ENCODE measurements around the gene PNKD. TPM values are rescaled to one million over a fixed set of nuclear protein-coding genes. Genes with fewer than 3 reads are reported as not detected.
"Not testable (repeated sequence)": the region's sequence is repeated elsewhere in the genome, so short reads cannot be mapped to it uniquely, and the experiment has no call there.

Gene PNKD
- total and polyA plus RNA-seq, 2 experiments from 2014 or later, result 28.2 to 83.3 TPM

DNA sequence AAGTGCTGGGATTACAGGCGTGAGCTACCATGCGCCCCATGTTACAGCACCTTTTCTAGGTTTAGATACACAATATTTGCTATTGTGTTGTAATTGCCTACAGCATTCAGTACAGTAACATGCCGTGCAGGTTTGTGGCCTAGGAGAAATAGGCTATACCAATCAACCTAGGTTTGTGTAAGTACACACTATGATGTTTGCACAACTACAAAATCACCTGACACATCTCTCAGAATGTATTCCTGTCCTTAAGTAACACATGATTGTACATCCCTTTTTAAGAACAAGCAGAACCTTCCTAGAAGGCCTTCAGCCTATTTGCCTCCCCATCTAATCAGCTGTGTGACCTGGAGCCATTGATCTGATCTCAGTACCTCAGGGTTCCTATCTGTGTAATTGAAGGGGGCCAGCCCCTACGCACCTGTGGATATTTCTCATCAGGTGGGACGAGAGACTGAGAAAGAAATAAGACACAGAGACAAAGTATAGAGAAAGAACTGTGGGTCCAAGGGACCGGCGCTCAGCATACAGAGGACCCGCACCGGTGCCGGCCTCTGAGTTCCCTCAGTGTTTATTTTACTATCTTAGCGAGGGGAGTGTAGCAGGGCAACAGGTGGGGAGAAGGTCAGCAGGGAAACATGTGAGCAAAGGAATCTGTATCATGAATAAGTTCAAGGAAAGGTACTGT lies 40.7 kb downstream of the PNKD start:
- no peaks in the 10 kb centered on the region for H3K36me3 Mint-ChIP-seq (ENCODE audit: low read depth)
- Histone ChIP-seq H3K36me3 (ENCODE audit: insufficient read depth) (no peaks in the 10 kb centered on the region), H3K79me2 (replicated peaks; ENCODE audit: insufficient read depth) (no peaks in the 10 kb centered on the region), H4K20me1 (replicated peaks; ENCODE audit: insufficient read depth) (no peaks in the 10 kb centered on the region; the same call in 1 of the 2 replicates), H3K4me1 (ENCODE audit: insufficient read depth) (0 out of 2 replicates have a peak, but pooled peaks cover 3% of the 10 kb centered on the region), H3K9me2 (ENCODE audit: insufficient read depth) (no peaks in the 10 kb centered on the region), H3K27ac (ENCODE audit: low read depth) (no peak overlapping the region), H3K27me3 (ENCODE audit: insufficient read depth) (no peaks in the 10 kb centered on the region), H3K4me2 (no peak overlapping the region), H2AFZ (0 out of 2 replicates have a peak overlapping the region, but pooled peaks have one; percentile 56), H3K4me3 (no peak overlapping the region), H3F3A (replicated peaks; ENCODE audit: low read depth) (no peaks in the 10 kb centered on the region)
- no peaks in the 10 kb centered on the region for H3K4me1 Mint-ChIP-seq
- TF ChIP-seq, protein P1, sequence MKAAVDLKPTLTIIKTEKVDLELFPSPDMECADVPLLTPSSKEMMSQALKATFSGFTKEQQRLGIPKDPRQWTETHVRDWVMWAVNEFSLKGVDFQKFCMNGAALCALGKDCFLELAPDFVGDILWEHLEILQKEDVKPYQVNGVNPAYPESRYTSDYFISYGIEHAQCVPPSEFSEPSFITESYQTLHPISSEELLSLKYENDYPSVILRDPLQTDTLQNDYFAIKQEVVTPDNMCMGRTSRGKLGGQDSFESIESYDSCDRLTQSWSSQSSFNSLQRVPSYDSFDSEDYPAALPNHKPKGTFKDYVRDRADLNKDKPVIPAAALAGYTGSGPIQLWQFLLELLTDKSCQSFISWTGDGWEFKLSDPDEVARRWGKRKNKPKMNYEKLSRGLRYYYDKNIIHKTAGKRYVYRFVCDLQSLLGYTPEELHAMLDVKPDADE (IDR thresholded peaks at IDR 0.05), result no peak
- TF ChIP-seq JUNB (IDR thresholded peaks at IDR 0.05; ENCODE audit: unreplicated experiment), result no peak
- no peak for TF ChIP-seq POLR2AphosphoS5 (IDR thresholded peaks at IDR 0.05; ENCODE audit: low read depth)
- peaks cover 1% of the 10 kb centered on the region for H3K27me3 Mint-ChIP-seq (ENCODE audit: insufficient read depth, low read depth, poor library complexity)
- 0 out of 3 replicates have a peak, but pooled peaks cover 3% of the 10 kb centered on the region for H3K9me3 Mint-ChIP-seq
- no peak for ATAC-seq
- H3K27ac Mint-ChIP-seq, result no peak overlapping the region
- no peak overlapping the region for H3K4me3 Mint-ChIP-seq
- DNase-seq (ENCODE audit: low spot score), result no peak

DNA sequence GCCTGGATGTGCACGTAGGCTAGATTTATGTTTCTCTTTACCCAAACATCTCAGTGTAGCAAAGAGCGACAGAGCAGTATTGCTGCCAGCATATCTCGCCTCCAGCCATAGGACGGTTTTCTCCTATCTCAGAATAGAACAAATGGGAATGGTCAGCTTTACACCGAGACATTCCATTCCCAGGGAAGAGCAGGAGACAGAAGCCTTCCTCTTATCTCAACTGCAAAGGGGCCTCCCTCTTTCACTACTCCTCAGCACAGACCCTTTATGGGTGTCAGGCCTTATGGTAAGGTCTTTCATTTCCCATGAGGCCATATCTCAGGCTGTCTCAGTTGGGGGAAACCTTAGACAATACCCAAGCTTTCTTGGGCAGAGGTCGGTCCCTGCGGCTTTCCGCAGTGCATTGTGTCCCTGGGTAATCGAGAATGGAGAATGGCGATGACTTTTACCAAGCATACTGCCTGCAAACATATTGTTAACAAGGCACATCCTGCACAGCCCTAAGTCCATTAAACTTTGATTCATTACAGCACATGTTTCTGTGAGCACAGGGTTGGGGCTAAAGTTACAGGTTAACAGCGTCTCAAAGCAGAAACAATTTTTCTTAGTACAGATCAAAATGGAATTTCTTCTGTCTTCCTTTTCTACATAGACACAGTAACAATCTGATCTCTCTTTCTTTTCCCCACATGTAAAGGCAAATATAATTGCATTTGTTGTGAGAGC lies 41.4 kb downstream of the PNKD start:
- H3K27ac ChIP-seq (ENCODE audit: low read depth); H3F3A ChIP-seq (replicated peaks; ENCODE audit: low read depth): not testable (repeated sequence)
- peak overlapping the region; percentile 80; the same call in 1 of the 2 replicates for H2AFZ ChIP-seq

DNA sequence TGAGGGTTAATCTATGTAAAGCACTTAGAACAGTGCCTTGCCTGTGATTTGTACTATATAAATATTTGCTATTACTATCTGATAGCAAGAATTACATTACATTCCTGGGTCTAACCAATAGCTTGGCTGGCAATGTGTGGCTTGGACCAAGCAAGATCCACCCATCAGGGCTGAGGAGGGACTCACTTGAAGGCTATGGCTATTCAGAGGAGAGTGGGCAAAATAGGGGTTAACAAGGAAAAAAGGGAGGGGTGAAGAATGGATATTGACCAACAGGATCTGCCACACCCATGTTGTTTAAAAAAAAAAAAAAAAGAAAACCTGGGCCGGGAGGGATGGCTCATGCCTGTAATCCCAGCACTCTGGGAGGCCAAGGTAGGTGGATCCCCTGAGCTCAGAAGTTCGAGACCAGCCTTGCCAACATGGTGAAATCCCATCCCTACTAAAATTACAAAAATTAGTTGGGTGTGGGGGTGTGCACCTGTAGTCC lies 42.0 kb downstream of the PNKD start:
- H3K36me3 ChIP-seq (ENCODE audit: insufficient read depth), result no peaks in the 10 kb centered on the region
- H3K27me3 Mint-ChIP-seq (ENCODE audit: insufficient read depth, low read depth, poor library complexity), result no peaks in the 10 kb centered on the region
- ATAC-seq, result no peak
- TF ChIP-seq CREB1 (CRISPR knock-in tag; IDR thresholded peaks at IDR 0.05; ENCODE audit: low read depth) (no peak), EZH2phosphoT487 (IDR thresholded peaks at IDR 0.05; ENCODE audit: unreplicated experiment) (no peak), ZNF331 (CRISPR knock-in tag; IDR thresholded peaks at IDR 0.05; ENCODE audit: low read depth) (no peak), ZNF114 (CRISPR knock-in tag; IDR thresholded peaks at IDR 0.05) (no peak), STAT1 (IDR thresholded peaks at IDR 0.05; ENCODE audit: unreplicated experiment) (no peak), JUNB (IDR thresholded peaks at IDR 0.05; ENCODE audit: unreplicated experiment) (no peak), POLR2AphosphoS5 (IDR thresholded peaks at IDR 0.05; ENCODE audit: low read depth) (no peak), EZH2 (IDR thresholded peaks at IDR 0.05; ENCODE audit: low read depth, unreplicated experiment) (no peak)
- TF ChIP-seq, protein P2, sequence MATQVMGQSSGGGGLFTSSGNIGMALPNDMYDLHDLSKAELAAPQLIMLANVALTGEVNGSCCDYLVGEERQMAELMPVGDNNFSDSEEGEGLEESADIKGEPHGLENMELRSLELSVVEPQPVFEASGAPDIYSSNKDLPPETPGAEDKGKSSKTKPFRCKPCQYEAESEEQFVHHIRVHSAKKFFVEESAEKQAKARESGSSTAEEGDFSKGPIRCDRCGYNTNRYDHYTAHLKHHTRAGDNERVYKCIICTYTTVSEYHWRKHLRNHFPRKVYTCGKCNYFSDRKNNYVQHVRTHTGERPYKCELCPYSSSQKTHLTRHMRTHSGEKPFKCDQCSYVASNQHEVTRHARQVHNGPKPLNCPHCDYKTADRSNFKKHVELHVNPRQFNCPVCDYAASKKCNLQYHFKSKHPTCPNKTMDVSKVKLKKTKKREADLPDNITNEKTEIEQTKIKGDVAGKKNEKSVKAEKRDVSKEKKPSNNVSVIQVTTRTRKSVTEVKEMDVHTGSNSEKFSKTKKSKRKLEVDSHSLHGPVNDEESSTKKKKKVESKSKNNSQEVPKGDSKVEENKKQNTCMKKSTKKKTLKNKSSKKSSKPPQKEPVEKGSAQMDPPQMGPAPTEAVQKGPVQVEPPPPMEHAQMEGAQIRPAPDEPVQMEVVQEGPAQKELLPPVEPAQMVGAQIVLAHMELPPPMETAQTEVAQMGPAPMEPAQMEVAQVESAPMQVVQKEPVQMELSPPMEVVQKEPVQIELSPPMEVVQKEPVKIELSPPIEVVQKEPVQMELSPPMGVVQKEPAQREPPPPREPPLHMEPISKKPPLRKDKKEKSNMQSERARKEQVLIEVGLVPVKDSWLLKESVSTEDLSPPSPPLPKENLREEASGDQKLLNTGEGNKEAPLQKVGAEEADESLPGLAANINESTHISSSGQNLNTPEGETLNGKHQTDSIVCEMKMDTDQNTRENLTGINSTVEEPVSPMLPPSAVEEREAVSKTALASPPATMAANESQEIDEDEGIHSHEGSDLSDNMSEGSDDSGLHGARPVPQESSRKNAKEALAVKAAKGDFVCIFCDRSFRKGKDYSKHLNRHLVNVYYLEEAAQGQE (IDR thresholded peaks at IDR 0.05; ENCODE audit: unreplicated experiment), result no peak
- TF ChIP-seq, protein P1 (IDR thresholded peaks at IDR 0.05), result no peak

More for the DNA sequence above, 41.4 kb downstream of the PNKD start:
- H3K4me3 Mint-ChIP-seq; H3K4me1 ChIP-seq (ENCODE audit: insufficient read depth); DNase-seq (ENCODE audit: low spot score); H3K9me2 ChIP-seq (ENCODE audit: insufficient read depth); ATAC-seq; H3K4me1 Mint-ChIP-seq; H3K27ac Mint-ChIP-seq; H3K27me3 ChIP-seq (ENCODE audit: insufficient read depth); H3K79me2 ChIP-seq (replicated peaks; ENCODE audit: insufficient read depth); H3K36me3 Mint-ChIP-seq (ENCODE audit: low read depth); H3K27me3 Mint-ChIP-seq (ENCODE audit: insufficient read depth, low read depth, poor library complexity); H3K9me3 Mint-ChIP-seq; H3K4me2 ChIP-seq; H3K36me3 ChIP-seq (ENCODE audit: insufficient read depth); H3K4me3 ChIP-seq; H4K20me1 ChIP-seq (replicated peaks; ENCODE audit: insufficient read depth): not testable (repeated sequence)

More for the DNA sequence above, 42.0 kb downstream of the PNKD start:
- H3K4me3 ChIP-seq, result no peak overlapping the region
- H3K4me2 ChIP-seq, result no peak overlapping the region
- H3K27me3 ChIP-seq (ENCODE audit: insufficient read depth), result no peaks in the 10 kb centered on the region
- no peaks in the 10 kb centered on the region for H3K36me3 Mint-ChIP-seq (ENCODE audit: low read depth)
- H3K9me2 ChIP-seq (ENCODE audit: insufficient read depth), result no peaks in the 10 kb centered on the region
- no peak overlapping the region for H3K27ac ChIP-seq (ENCODE audit: low read depth)
- no peaks in the 10 kb centered on the region for H3K79me2 ChIP-seq (replicated peaks; ENCODE audit: insufficient read depth)
- H3F3A ChIP-seq (replicated peaks; ENCODE audit: low read depth), result no peaks in the 10 kb centered on the region
- 0 out of 2 replicates have a peak, but pooled peaks cover 3% of the 10 kb centered on the region for H3K4me1 ChIP-seq (ENCODE audit: insufficient read depth)
- H3K4me3 Mint-ChIP-seq, result no peak overlapping the region
- H3K27ac Mint-ChIP-seq, result no peak overlapping the region
- no peaks in the 10 kb centered on the region; the same call in 1 of the 2 replicates for H4K20me1 ChIP-seq (replicated peaks; ENCODE audit: insufficient read depth)
- H3K9me3 Mint-ChIP-seq, result no peaks in the 10 kb centered on the region
- H3K4me1 Mint-ChIP-seq, result peaks cover 5% of the 10 kb centered on the region
- H2AFZ ChIP-seq, result no peak overlapping the region
- DNase-seq (ENCODE audit: low spot score), result no peak
